HepG2 (cell line): Measurements from ENCODE around the gene OGT. TPM values are rescaled to one million over a fixed set of nuclear protein-coding genes. Genes with fewer than 3 reads are reported as not detected.
A peak's percentile ranks its signal among the peaks of the same experiment; 100 is the strongest.
"Not testable (repeated sequence)": the region's sequence is repeated elsewhere in the genome, so short reads cannot be mapped to it uniquely, and the experiment has no call there.

Experiments used
- ATAC-seq: fragments of 200-7000 bp; cut with Tn5 transposase; 3 replicates; pipeline ENCODE4 v1.9.1; 2020; ENCODE audit warnings: mild to moderate bottlenecking, moderate library complexity
- BruUV-seq: library from RNA; stranded (reverse); fragments of 400-500 nt; replicated peaks from 2 replicates; lab custom pipeline; 2021; lab: Mats Ljungman, UMichigan
- CTCF ChIA-PET: fragments of 300-600 bp; formaldehyde crosslinking; extraction: SDS; loops from one replicate; lab custom pipeline; 2021; ENCODE audit warnings: low total read pairs, inconsistent platforms, low intra/inter-chr PET ratio; lab: Yijun Ruan, JAX
- POLR2A ChIA-PET: fragments of 350-600 bp; sonication (Branson Sonifier 250); formaldehyde crosslinking; loops from one replicate; lab custom pipeline; 2020; ENCODE audit warnings: antibody characterized with exemption, inconsistent platforms; lab: Yijun Ruan, JAX
- DNase-seq: peaks from one replicate; pipeline ENCODE4 v3.0.0-alpha.2; 2015; ENCODE audit warnings: low spot score
- FAIRE-seq: peaks from 3 replicates; lab custom pipeline; 2011; peaks lifted over from hg19 to GRCh38; lab: Jason Lieb, UNC
- H2AFZ ChIP-seq: one replicate; pipeline ENCODE4 v1.6.1; 2011; ENCODE audit warnings: low read length, inconsistent platforms
- H3K27ac ChIP-seq: fragments of 300-600 bp; 3 replicates; pipeline ENCODE4 v1.8.0; 2011; ENCODE audit warnings: mixed run types, mild to moderate bottlenecking, mixed read lengths, low read length, inconsistent platforms; ENCODE audit not compliant: insufficient read depth; ENCODE audit errors: extremely low read length
- H3K27me3 ChIP-seq, 2 experiments: fragments of 200-600 bp in 1 of 2; 2 replicates in 1 of 2; 3 replicates in 1 of 2; pipeline versions ENCODE4 v1.6.0 to v1.8.0; 2011; ENCODE audit warnings: low read length in 2 of 2, mild to moderate bottlenecking in 2 of 2, moderate library complexity in 2 of 2, inconsistent platforms in 1 of 2; ENCODE audit not compliant: insufficient read depth in 2 of 2, control insufficient read depth in 1 of 2
- H3K36me3 ChIP-seq, 2 experiments: fragments of 200-600 bp in 1 of 2; replicated peaks in 1 of 2; 2 replicates in 1 of 2; 3 replicates in 1 of 2; pipeline versions ENCODE4 v1.5.1 to v1.8.0; 2011; ENCODE audit warnings: low read length in 2 of 2, inconsistent platforms in 1 of 2; ENCODE audit not compliant: insufficient read depth in 2 of 2, control insufficient read depth in 1 of 2
- H3K4me1 ChIP-seq: 2 replicates; pipeline ENCODE4 v1.5.1; 2012; ENCODE audit warnings: low read length, inconsistent platforms; ENCODE audit not compliant: insufficient read depth
- H3K4me2 ChIP-seq: 2 replicates; pipeline ENCODE4 v1.6.0; 2011; ENCODE audit warnings: low read depth, low read length, inconsistent platforms
- H3K4me3 ChIP-seq, 3 experiments: fragments of 200-600 bp in 1 of 3; sonication (generic), shearing (Covaris generic) in 1 of 3; replicated peaks in 1 of 3; 2 replicates each; pipeline ENCODE4 v1.5.1; 2011 to 2016; ENCODE audit warnings: low read length in 3 of 3, inconsistent platforms in 2 of 3, low read depth in 2 of 3, mild to moderate bottlenecking in 2 of 3, control low read depth in 1 of 3, mixed read lengths in 1 of 3; ENCODE audit not compliant: insufficient read depth in 1 of 3
- H3K79me2 ChIP-seq: one replicate; pipeline ENCODE4 v1.6.1; 2011; ENCODE audit warnings: low read length, inconsistent platforms; ENCODE audit not compliant: insufficient read depth
- H3K9ac ChIP-seq: 2 replicates; pipeline ENCODE4 v1.6.0; 2011; ENCODE audit warnings: mild to moderate bottlenecking, low read depth, low read length, inconsistent platforms; ENCODE audit not compliant: insufficient read depth
- H3K9me3 ChIP-seq: 2 replicates; pipeline ENCODE4 v1.5.1; 2012; ENCODE audit warnings: mild to moderate bottlenecking, low read length
- H4K20me1 ChIP-seq: 2 replicates; pipeline ENCODE4 v1.6.0; 2011; ENCODE audit warnings: inconsistent platforms, mild to moderate bottlenecking, low read length, moderate library complexity; ENCODE audit not compliant: insufficient read depth
- FOSL2 ChIP-seq: sonication (generic); formaldehyde crosslinking; IDR thresholded peaks from 2 replicates; pipeline ENCODE4 v1.4.0; 2020; ENCODE audit warnings: missing genetic modification reagents
- GTF2F1 ChIP-seq: fragments of 150-350 bp; IDR thresholded peaks from 2 replicates; pipeline ENCODE4 v1.6.1; 2014; ENCODE audit warnings: low read length
- MAFF ChIP-seq: IDR thresholded peaks from 2 replicates; pipeline ENCODE4 v1.6.1; 2011; ENCODE audit warnings: low read depth, low read length, improper control_type of control experiment
- PPARG ChIP-seq: conservative IDR thresholded peaks from 2 replicates; pipeline ENCODE4 v1.6.1; 2016; ENCODE audit warnings: missing biosample characterization, missing genetic modification reagents
- PRMT3 ChIP-seq: sonication (generic); formaldehyde crosslinking; IDR thresholded peaks from 2 replicates; pipeline ENCODE4 v1.8.1; 2022; ENCODE audit warnings: low read depth, mild to moderate bottlenecking, moderate library complexity, missing genetic modification reagents, borderline replicate concordance
- WIZ ChIP-seq: sonication (generic); formaldehyde crosslinking; IDR thresholded peaks from 2 replicates; pipeline ENCODE4 v1.5.1; 2020; ENCODE audit warnings: mild to moderate bottlenecking, missing genetic modification reagents
- YEATS2 ChIP-seq: sonication (generic); formaldehyde crosslinking; IDR thresholded peaks from 2 replicates; pipeline ENCODE4 v1.4.0; 2020; ENCODE audit warnings: missing genetic modification reagents, borderline replicate concordance
- ZNF337 ChIP-seq: sonication (generic); formaldehyde crosslinking; IDR thresholded peaks from 2 replicates; pipeline ENCODE4 v1.5.1; 2020; ENCODE audit warnings: missing genetic modification reagents, low read depth, mild to moderate bottlenecking, borderline replicate concordance
- ZNF543 ChIP-seq: sonication (generic); formaldehyde crosslinking; IDR thresholded peaks from 2 replicates; pipeline ENCODE4 v1.4.0; 2020; ENCODE audit warnings: mild to moderate bottlenecking, missing genetic modification reagents
- ZNF781 ChIP-seq: sonication (generic); formaldehyde crosslinking; IDR thresholded peaks from 2 replicates; pipeline ENCODE4 v1.5.1; 2020; ENCODE audit warnings: borderline replicate concordance, mild to moderate bottlenecking, missing genetic modification reagents; ENCODE audit errors: not compliant biosample characterization
- WGBS: methylation state at CpG from one replicate; pipeline ENCODE4 v1.1.6; 2017; ENCODE audit warnings: low lambda C conversion rate; 5-methylcytosine and 5-hydroxymethylcytosine counted together
- in situ Hi-C: cut with HindIII; loops from 2 replicates; pipeline ENCODE4 v1.10.0; 2017; ENCODE audit warnings: low pct_unique_long_range_greater_than_20kb; ENCODE audit not compliant: extremely low pct_ligation_motif_present
- intact Hi-C: fragments of 100-400 bp; cut with micrococcal nuclease; formaldehyde crosslinking; loops from one replicate; pipeline ENCODE4 v1.10.0; 2022; ENCODE audit not compliant: unreplicated experiment
- polyA plus RNA-seq, 8 experiments: library from polyadenylated mRNA; depleted of rRNA in 3 of 8; stranded (reverse) in 7 of 8; unstranded in 1 of 8; fragments of >200 nt; fragmentation: Illumina TruSeq in 4 of 8; extraction: Trizol in 4 of 8; gene quantifications; 2 replicates each; pipeline versions ENCODE4 v1.2.1 to v1.2.3, GENCODE V29; 2011 to 2016; ENCODE audit warnings: low read depth in 4 of 8, missing spikeins in 1 of 8, mixed read lengths in 1 of 8; ENCODE audit not compliant: insufficient read depth in 1 of 8
- total RNA-seq, 5 experiments: library from RNA; depleted of rRNA; stranded (reverse); fragments of >200 nt; fragmentation: Illumina TruSeq; extraction: Trizol; gene quantifications; 2 replicates each; pipeline ENCODE4 v1.2.3, GENCODE V29; 2016; ENCODE audit warnings: low read depth in 1 of 5
- TF ChIP-seq, protein P1 (sequence below): sonication (generic); formaldehyde crosslinking; IDR thresholded peaks from 2 replicates; pipeline ENCODE4 v1.5.0; 2020; ENCODE audit warnings: mild to moderate bottlenecking, missing genetic modification reagents
- TF ChIP-seq, protein P2 (sequence below): sonication (generic); formaldehyde crosslinking; IDR thresholded peaks from 2 replicates; pipeline ENCODE4 v1.8.0; 2022; ENCODE audit warnings: missing genetic modification reagents, mild to moderate bottlenecking, inconsistent platforms, borderline replicate concordance

Gene OGT
- total and polyA plus RNA-seq, 2 of the 13 experiments (the other 11 are each of a cell fraction or from before 2014, with no cell fraction given) = 71.7 to 463 TPM

- peak; percentile 64; the same call in 1 of the 2 replicates for TF ChIP-seq MAFF
Measured at GRCh38 chrX:71558920-71559319, 26.0 kb downstream of the OGT start (continued).

GRCh38 chrX:71559773-71560172, 26.9 kb downstream of the OGT start:
- H4K20me1 ChIP-seq, POLR2A ChIA-PET, CTCF ChIA-PET, FAIRE-seq, H3K27ac ChIP-seq, H3K27me3 ChIP-seq, in situ Hi-C loops, intact Hi-C loops, H3K9ac ChIP-seq, H3K4me2 ChIP-seq, DNase-seq, H3K9me3 ChIP-seq, ATAC-seq, BruUV-seq, H3K4me3 ChIP-seq, H3K79me2 ChIP-seq, H2AFZ ChIP-seq: not testable (repeated sequence)
- peaks cover 2 to 61% of the 10 kb centered on the region in 2 experiments; a peak in 4 of 5 replicates for H3K36me3 ChIP-seq
- peaks cover 14% of the 10 kb centered on the region for H3K4me1 ChIP-seq
- TF ChIP-seq FOSL2 (CRISPR knock-in tag) = peak; percentile 37; the same call in 1 of the 2 replicates
- WGBS = 74% methylated on average over 6 of the region's 6 CpGs

DNA sequence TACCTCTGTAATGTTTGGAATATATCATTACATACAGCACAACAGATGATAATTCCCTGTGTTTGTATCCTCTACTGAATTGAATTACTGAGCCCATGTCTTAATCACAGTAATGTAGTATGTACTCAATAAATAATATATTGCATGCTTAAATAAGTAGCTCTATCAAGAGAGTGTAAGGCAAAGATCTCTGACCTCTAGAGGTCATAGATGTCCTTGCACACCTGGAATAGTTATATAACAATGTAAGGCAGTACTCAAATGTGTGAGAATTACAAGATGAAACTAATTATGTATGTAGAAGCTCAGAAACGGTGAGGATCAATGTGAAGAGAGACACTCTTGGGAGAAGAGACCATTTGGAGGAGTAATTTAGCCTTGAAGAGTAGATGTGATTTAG, 31.0 kb downstream of the OGT start:
- in situ Hi-C loops = no loop called here
- H3K36me3 ChIP-seq = peaks cover 4 to 66% of the 10 kb centered on the region in 2 experiments; a peak in 4 of 5 replicates
- ChIA-PET POLR2A (no interaction called here), CTCF (interaction anchor here (0.9 kb wide), 1 partner anchor 89 kb away, joined by 3 read pairs; no protein-coding TSS in a partner anchor)
- H2AFZ ChIP-seq = no peak overlapping the region
- 90% methylated on average over 1 of the region's 1 CpG for WGBS
- no peaks in the 10 kb centered on the region for H3K79me2 ChIP-seq
- no peak overlapping the region for H3K9ac ChIP-seq
- H3K27me3 ChIP-seq = no peaks in the 10 kb centered on the region
- no peaks in the 10 kb centered on the region for H3K9me3 ChIP-seq
- no peak overlapping the region for H3K4me3 ChIP-seq
- H3K4me2 ChIP-seq = no peak overlapping the region
- H3K4me1 ChIP-seq = no peaks in the 10 kb centered on the region; the same call in 1 of the 2 replicates
- peak; percentile 53 for FAIRE-seq
- no TSS peak for BruUV-seq
- intact Hi-C loops = no loop called here
- no peak for ATAC-seq
- DNase-seq = no peak
- no peak overlapping the region for H3K27ac ChIP-seq
- no peaks in the 10 kb centered on the region for H4K20me1 ChIP-seq
- no peak for TF ChIP-seq WIZ (CRISPR knock-in tag)
- no peak for TF ChIP-seq PRMT3 (CRISPR knock-in tag)
- TF ChIP-seq GTF2F1 = no peak
- TF ChIP-seq ZNF781 (CRISPR knock-in tag) = no peak
- no peak for TF ChIP-seq PPARG
- TF ChIP-seq ZNF543 (CRISPR knock-in tag) = no peak
- TF ChIP-seq ZNF337 = no peak
- TF ChIP-seq, protein P1, sequence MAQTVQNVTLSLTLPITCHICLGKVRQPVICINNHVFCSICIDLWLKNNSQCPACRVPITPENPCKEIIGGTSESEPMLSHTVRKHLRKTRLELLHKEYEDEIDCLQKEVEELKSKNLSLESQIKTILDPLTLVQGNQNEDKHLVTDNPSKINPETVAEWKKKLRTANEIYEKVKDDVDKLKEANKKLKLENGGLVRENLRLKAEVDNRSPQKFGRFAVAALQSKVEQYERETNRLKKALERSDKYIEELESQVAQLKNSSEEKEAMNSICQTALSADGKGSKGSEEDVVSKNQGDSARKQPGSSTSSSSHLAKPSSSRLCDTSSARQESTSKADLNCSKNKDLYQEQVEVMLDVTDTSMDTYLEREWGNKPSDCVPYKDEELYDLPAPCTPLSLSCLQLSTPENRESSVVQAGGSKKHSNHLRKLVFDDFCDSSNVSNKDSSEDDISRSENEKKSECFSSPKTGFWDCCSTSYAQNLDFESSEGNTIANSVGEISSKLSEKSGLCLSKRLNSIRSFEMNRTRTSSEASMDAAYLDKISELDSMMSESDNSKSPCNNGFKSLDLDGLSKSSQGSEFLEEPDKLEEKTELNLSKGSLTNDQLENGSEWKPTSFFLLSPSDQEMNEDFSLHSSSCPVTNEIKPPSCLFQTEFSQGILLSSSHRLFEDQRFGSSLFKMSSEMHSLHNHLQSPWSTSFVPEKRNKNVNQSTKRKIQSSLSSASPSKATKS (CRISPR knock-in tag) = no peak
- TF ChIP-seq YEATS2 (CRISPR knock-in tag) = no peak
- TF ChIP-seq, protein P2, sequence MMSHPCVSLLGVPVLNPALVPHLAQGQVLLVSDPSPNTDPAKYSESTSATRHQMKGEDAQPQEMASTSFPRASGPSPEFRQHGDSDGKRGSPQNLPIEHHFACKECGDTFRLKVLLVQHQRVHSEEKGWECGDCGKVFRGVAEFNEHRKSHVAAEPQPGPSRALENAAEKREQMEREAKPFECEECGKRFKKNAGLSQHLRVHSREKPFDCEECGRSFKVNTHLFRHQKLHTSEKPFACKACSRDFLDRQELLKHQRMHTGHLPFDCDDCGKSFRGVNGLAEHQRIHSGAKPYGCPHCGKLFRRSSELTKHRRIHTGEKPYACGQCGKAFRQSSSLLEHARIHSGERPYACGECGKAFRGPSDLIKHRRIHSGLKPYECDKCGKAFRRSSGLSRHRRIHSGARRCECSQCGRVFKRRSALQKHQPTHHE = no peak
